Gastrocnemius medialis (tissue), 4 donors: ENCODE results near the gene CXXC1. TPM values are rescaled to one million over a fixed set of nuclear protein-coding genes. Genes with fewer than 3 reads are reported as not detected.
A peak's percentile ranks its signal among the peaks of the same experiment; 100 is the strongest.

Experiments used
- ATAC-seq, 2 donors: fragments of 150-250 bp; one replicate each; pipeline ENCODE4 v1.9.1; 2016
- DNase-seq, 2 donors: peaks; one replicate each; pipeline ENCODE4 v3.0.0-alpha.2; 2019
- H3K27ac ChIP-seq, 4 donors: fragments of 200-600 bp; sonication (generic); 1 replicate in 1 of 4; 2 replicates in 3 of 4; pipeline ENCODE4 v1.5.1; 2016 to 2018; ENCODE audit warnings: mild to moderate bottlenecking in 2 of 4, moderate library complexity in 1 of 4
- H3K27me3 ChIP-seq, 3 donors: fragments of 200-600 bp; sonication (generic) in 2 of 3; 1 replicate in 1 of 3; 2 replicates in 2 of 3; pipeline versions ENCODE4 v1.5.1 to v1.6.0; 2016 to 2019; ENCODE audit warnings: mild to moderate bottlenecking in 1 of 3, moderate library complexity in 1 of 3
- H3K36me3 ChIP-seq, 2 donors: fragments of 200-600 bp; sonication (generic) in 1 of 2; one replicate each; pipeline ENCODE4 v1.5.1; 2017 to 2018
- H3K4me1 ChIP-seq, 2 donors: fragments of 200-600 bp; sonication (generic) in 1 of 2; one replicate each; pipeline ENCODE4 v1.5.1; 2016 to 2017; ENCODE audit warnings: mild to moderate bottlenecking in 2 of 2
- H3K4me3 ChIP-seq, 4 donors: fragments of 200-600 bp; sonication (generic) in 3 of 4; 1 replicate in 1 of 4; 2 replicates in 3 of 4; pipeline ENCODE4 v1.5.1; 2016 to 2019; ENCODE audit warnings: mild to moderate bottlenecking in 2 of 4
- H3K9me3 ChIP-seq, 3 donors: fragments of 200-600 bp; sonication (generic) in 2 of 3; 1 replicate in 1 of 3; 2 replicates in 2 of 3; pipeline ENCODE4 v1.5.1; 2016 to 2019
- CTCF ChIP-seq, 5 experiments: fragments of 450-650 bp in 3 of 5; fragments of 200-600 bp in 2 of 5; sonication (generic) in 2 of 5; IDR thresholded peaks in 4 of 5; conservative IDR thresholded peaks in 1 of 5; 1 replicate in 4 of 5; 2 replicates in 1 of 5; pipeline ENCODE4 v1.5.1; 2016 to 2019; ENCODE audit warnings: antibody characterized with exemption in 5 of 5, mild to moderate bottlenecking in 3 of 5, moderate library complexity in 3 of 5
- POLR2A ChIP-seq, 2 donors: fragments of 450-650 bp; IDR thresholded peaks; one replicate each; pipeline ENCODE4 v1.6.1; 2017; ENCODE audit warnings: antibody characterized with exemption in 2 of 2, mild to moderate bottlenecking in 2 of 2, moderate library complexity in 2 of 2
- in situ Hi-C, 4 donors: fragments of 200-750 bp; cut with MboI; loops; one replicate each; pipeline versions ENCODE4 v1.15.0 to v1.8.0; 2017; ENCODE audit warnings: low sequenced_read_pairs in 4 of 4
- intact Hi-C: fragments of 100-400 bp; cut with DNase I; formaldehyde crosslinking; loops from one replicate; pipeline ENCODE4 v1.15.1; 2023; ENCODE audit warnings: low total_unique reads
- total RNA-seq, 4 donors: library from RNA; depleted of rRNA; stranded (reverse); fragments of >200 nt; gene quantifications; one replicate each; pipeline versions ENCODE4 v1.1.0 to v1.2.3, GENCODE V29; 2016

The CXXC1 gene
- total RNA-seq, 4 donors from 2014 or later = 21.1 to 32.0 (median 27.3) TPM

- Histone ChIP-seq H3K27me3 (peaks cover 18 to 45% (median 18%) of the 10 kb centered on the region in 3 donors), H3K4me3 (no peak overlapping the region), H3K36me3 (no peaks in the 10 kb centered on the region), H3K4me1 (peaks cover 0 to 9% of the 10 kb centered on the region in 2 donors), H3K27ac (no peak overlapping the region), H3K9me3 (no peaks in the 10 kb centered on the region)
- TF ChIP-seq POLR2A (IDR thresholded peaks at IDR 0.05) (no peak), CTCF (IDR thresholded peaks at IDR 0.05 in 4 of 5, conservative IDR thresholded peaks at IDR 0.05 in 1 of 5) (no peak)
- DNase-seq (no peak), ATAC-seq (no peak)
- in situ Hi-C loops = loop anchor here in 3 of 4 donors (25.0 kb wide), 4 partner anchors 488 to 887 kb away; partner anchors contain the start of genes C18orf32 (in 3 of the 3), RPL17 (in 3 of the 3), ACAA2 (in 2 of the 3) and SMAD4 (in 2 of the 3)
- intact Hi-C loops = no loop called here
Measured at GRCh38 chr18:50299626-50300388, 12.3 kb upstream of the CXXC1 start.

DNA sequence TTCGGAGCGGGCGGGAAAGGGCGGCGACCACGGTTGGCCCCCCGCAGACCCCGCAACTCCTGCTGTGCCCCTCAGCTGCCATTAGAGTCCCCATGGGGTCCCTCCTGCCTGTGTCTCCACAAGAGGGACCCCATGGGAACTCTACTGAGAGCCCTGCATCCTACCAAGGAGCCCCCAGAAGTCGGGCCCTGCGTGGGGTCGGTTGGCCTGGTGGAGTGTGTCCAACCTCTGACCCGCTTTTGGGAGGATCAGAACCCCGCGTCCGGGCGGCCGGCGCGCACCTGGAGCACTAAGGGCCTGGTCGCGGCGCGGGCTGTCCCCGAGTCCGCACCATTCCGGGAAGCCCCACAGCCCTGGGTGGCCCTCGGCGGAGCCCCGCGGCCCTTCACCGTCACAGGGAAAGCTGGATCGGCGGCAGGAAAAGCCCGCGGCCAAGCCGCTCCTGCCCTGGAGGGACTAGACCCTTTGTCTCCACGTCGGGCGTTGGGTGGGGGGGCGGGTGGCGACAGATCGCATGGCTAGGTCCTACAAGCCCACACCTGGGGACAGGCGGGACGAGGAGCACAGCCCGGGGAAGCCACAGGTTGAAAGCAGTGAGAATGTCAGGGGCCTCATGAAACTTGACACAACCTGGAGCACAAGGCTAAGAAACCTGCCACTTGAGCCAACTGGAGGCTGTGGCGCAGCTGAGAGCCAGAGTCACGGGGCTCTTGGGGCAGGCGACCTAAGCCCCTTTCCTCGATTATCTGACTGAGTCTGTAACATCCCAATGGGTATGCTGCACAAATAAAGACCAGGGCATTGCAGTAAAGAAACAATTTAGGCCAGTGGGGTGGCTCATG is 11.2 kb upstream of the CXXC1 start:
- Histone ChIP-seq H3K4me3 (peak overlapping the region; percentile 40 to 69 (median 53)), H3K36me3 (no peaks in the 10 kb centered on the region), H3K4me1 (peaks cover 0 to 9% of the 10 kb centered on the region in 2 donors), H3K27ac (no peak overlapping the region), H3K27me3 (peaks cover 18 to 36% (median 18%) of the 10 kb centered on the region in 3 donors), H3K9me3 (no peaks in the 10 kb centered on the region)
- ATAC-seq (no peak), DNase-seq (no peak)
- TF ChIP-seq POLR2A (IDR thresholded peaks at IDR 0.05) (no peak), CTCF (IDR thresholded peaks at IDR 0.05 in 4 of 5, conservative IDR thresholded peaks at IDR 0.05 in 1 of 5) (no peak)
- intact Hi-C loops = no loop called here
- in situ Hi-C loops = loop anchor here in 3 of 4 donors (25.0 kb wide), 4 partner anchors 486 to 889 kb away; partner anchors contain the start of genes C18orf32 (in 3 of the 3), RPL17 (in 3 of the 3), ACAA2 (in 2 of the 3) and SMAD4 (in 2 of the 3)

- Histone ChIP-seq H3K27me3 (peaks cover 15 to 27% (median 18%) of the 10 kb centered on the region in 3 donors), H3K4me1 (peaks cover 0 to 9% of the 10 kb centered on the region in 2 donors), H3K9me3 (no peaks in the 10 kb centered on the region), H3K4me3 (peak overlapping the region; percentile 40 to 69 (median 53)), H3K36me3 (no peaks in the 10 kb centered on the region), H3K27ac (no peak overlapping the region)
- ATAC-seq (peak; percentile 76 to 79), DNase-seq (peak; percentile 41 to 60)
- in situ Hi-C loops (loop anchor here in 3 of 4 donors (25.0 kb wide), 4 partner anchors 486 to 889 kb away; partner anchors contain the start of genes C18orf32 (in 3 of the 3), RPL17 (in 3 of the 3), ACAA2 (in 2 of the 3) and SMAD4 (in 2 of the 3)), intact Hi-C loops (no loop called here)
- TF ChIP-seq CTCF (IDR thresholded peaks at IDR 0.05 in 4 of 5, conservative IDR thresholded peaks at IDR 0.05 in 1 of 5) (no peak), POLR2A (IDR thresholded peaks at IDR 0.05) (no peak)
Measured at GRCh38 chr18:50297621-50298442, 10.3 kb upstream of the CXXC1 start.

- TF ChIP-seq POLR2A (IDR thresholded peaks at IDR 0.05) = no peak
- peaks cover 0 to 4% of the 10 kb centered on the region in 2 donors for H3K4me1 ChIP-seq
- no peak overlapping the region for H3K27ac ChIP-seq
- in situ Hi-C loops = loop anchor here in 3 of 4 donors (25.0 kb wide), 4 partner anchors 481 to 894 kb away; partner anchors contain the start of genes C18orf32 (in 3 of the 3), RPL17 (in 3 of the 3), ACAA2 (in 2 of the 3) and SMAD4 (in 2 of the 3)
- intact Hi-C loops = no loop called here
- H3K36me3 ChIP-seq = no peaks in the 10 kb centered on the region
- H3K9me3 ChIP-seq = no peaks in the 10 kb centered on the region
- no peak overlapping the region for H3K4me3 ChIP-seq
- no peak for DNase-seq
- ATAC-seq = no peak
- H3K27me3 ChIP-seq = peaks cover 0 to 2% (median 0%) of the 10 kb centered on the region in 3 donors
Measured at GRCh38 chr18:50293039-50293438, 5.5 kb upstream of the CXXC1 start.
